Measurements from ENCODE around the gene MRPS15. TPM values are rescaled to one million over a fixed set of nuclear protein-coding genes. Genes with fewer than 3 reads are reported as not detected.
"Not testable (repeated sequence)": the region's sequence is repeated elsewhere in the genome, so short reads cannot be mapped to it uniquely, and the experiment has no call there.

MRPS15 gene
- 83.4 TPM for total RNA-seq
- long read RNA-seq, transcript MRPS15-201 (8 exons, 1,006 nt): major isoform, 56 of 62 reads
- long read RNA-seq, partial matches to known transcripts: 1 of 62 reads
- long read RNA-seq, other reads (novel, unspliced or antisense): 5 of 62 reads

- peak; percentile 97 for DNase-seq (ENCODE audit: low spot score)
These were observed at the start of gene MRPS15 for GRCh38 chr1:36463803-36464604. Gene MRPS15 (minus strand): TSS chr1:36464384. CDS start chr1:36464275, 109 bp downstream.

- no peak for DNase-seq (ENCODE audit: low spot score)
These were observed 48.7 kb upstream of the MRPS15 start for GRCh38 chr1:36512842-36513241.

GRCh38 chr1:36511804-36512798 is 47.9 kb upstream of the MRPS15 start:
- peak; percentile 67 for DNase-seq (ENCODE audit: low spot score)

- DNase-seq (ENCODE audit: low spot score): peak; percentile 9
These were observed 47.0 kb upstream of the MRPS15 start for GRCh38 chr1:36511220-36511619.

GRCh38 chr1:36510418-36510817 is 46.2 kb upstream of the MRPS15 start:
- peak; percentile 79 for DNase-seq (ENCODE audit: low spot score)

- peak; percentile 49 for DNase-seq (ENCODE audit: low spot score)
These were observed 44.1 kb upstream of the MRPS15 start for GRCh38 chr1:36508257-36508656.

- DNase-seq (ENCODE audit: low spot score): peak; percentile 39
These were observed 42.2 kb upstream of the MRPS15 start for GRCh38 chr1:36506276-36506920.

- DNase-seq (ENCODE audit: low spot score): no peak
These were observed 39.5 kb upstream of the MRPS15 start for GRCh38 chr1:36503733-36504132.

GRCh38 chr1:36503159-36503558 is 39.0 kb upstream of the MRPS15 start:
- DNase-seq (ENCODE audit: low spot score): no peak

GRCh38 chr1:36502616-36503015 is 38.4 kb upstream of the MRPS15 start:
- peak; percentile 14 for DNase-seq (ENCODE audit: low spot score)

GRCh38 chr1:36501911-36502310 is 37.7 kb upstream of the MRPS15 start:
- DNase-seq (ENCODE audit: low spot score): not testable (repeated sequence)

- no peak for DNase-seq (ENCODE audit: low spot score)
These were observed 33.0 kb upstream of the MRPS15 start for GRCh38 chr1:36497207-36497606.

GRCh38 chr1:36494971-36495370 is 30.8 kb upstream of the MRPS15 start:
- DNase-seq (ENCODE audit: low spot score): peak; percentile 55

GRCh38 chr1:36493524-36493923 is 29.3 kb upstream of the MRPS15 start:
- DNase-seq (ENCODE audit: low spot score): peak; percentile 39

GRCh38 chr1:36492491-36492890 is 28.3 kb upstream of the MRPS15 start:
- DNase-seq (ENCODE audit: low spot score): peak; percentile 53

- not testable (repeated sequence) for DNase-seq (ENCODE audit: low spot score)
These were observed 25.3 kb upstream of the MRPS15 start for GRCh38 chr1:36489258-36490051.

- DNase-seq (ENCODE audit: low spot score): no peak
These were observed 23.7 kb upstream of the MRPS15 start for GRCh38 chr1:36487906-36488305.

GRCh38 chr1:36487336-36487725 is 23.1 kb upstream of the MRPS15 start:
- peak; percentile 43 for DNase-seq (ENCODE audit: low spot score)

GRCh38 chr1:36486439-36487335 is 22.5 kb upstream of the MRPS15 start:
- DNase-seq (ENCODE audit: low spot score): peak; percentile 90
